Glutamatergic neuron (in vitro differentiated cells): ENCODE measurements around the gene PPP1R1B. TPM values are rescaled to one million over a fixed set of nuclear protein-coding genes. Genes with fewer than 3 reads are reported as not detected.

Experiments used
- DNase-seq: peaks from one replicate; pipeline ENCODE4 v3.0.0; 2022
- H3K27ac Mint-ChIP-seq: one replicate; pipeline ENCODE4 v1.8.0; 2020; ENCODE audit warnings: mild to moderate bottlenecking, mixed read lengths, inconsistent platforms; ENCODE audit not compliant: unreplicated experiment
- H3K27me3 Mint-ChIP-seq: one replicate; pipeline ENCODE4 v1.8.0; 2020; ENCODE audit warnings: mild to moderate bottlenecking, moderate library complexity, mixed read lengths, inconsistent platforms; ENCODE audit not compliant: unreplicated experiment
- H3K36me3 Mint-ChIP-seq: one replicate; pipeline ENCODE4 v1.8.0; 2020; ENCODE audit warnings: mild to moderate bottlenecking, mixed read lengths, inconsistent platforms; ENCODE audit not compliant: unreplicated experiment
- H3K4me1 Mint-ChIP-seq: one replicate; pipeline ENCODE4 v1.8.0; 2020; ENCODE audit warnings: mild to moderate bottlenecking, low read depth, mixed read lengths, inconsistent platforms; ENCODE audit not compliant: unreplicated experiment
- H3K4me3 Mint-ChIP-seq: one replicate; pipeline ENCODE4 v1.8.0; 2020; ENCODE audit warnings: mild to moderate bottlenecking, mixed read lengths, inconsistent platforms; ENCODE audit not compliant: unreplicated experiment
- H3K9me3 Mint-ChIP-seq: one replicate; pipeline ENCODE4 v1.8.0; 2020; ENCODE audit warnings: mild to moderate bottlenecking, moderate library complexity, mixed read lengths, inconsistent platforms; ENCODE audit not compliant: unreplicated experiment
- total RNA-seq: library from RNA; stranded (reverse); fragmentation: NEBNext Ultra II Directional; extraction: Animal tissue kit (Norgen Biotek cat#: 25700); gene quantifications from one replicate; pipeline ENCODE4 v1.2.1, GENCODE V29; 2021; ENCODE audit not compliant: unreplicated experiment
- TF ChIP-seq, protein P1 (sequence below): fragments of 200-600 bp; sonication (generic); IDR thresholded peaks from one replicate; pipeline ENCODE4 v1.5.0; 2021; ENCODE audit not compliant: partially characterized antibody, unreplicated experiment

PPP1R1B gene
- total RNA-seq, 1 donor from 2014 or later: not detected

GRCh38 chr17:39600288-39600996 lies 26.3 kb upstream of the PPP1R1B start:
- Mint-ChIP-seq H3K9me3 (peaks cover 12% of the 10 kb centered on the region), H3K36me3 (no peaks in the 10 kb centered on the region), H3K4me3 (peak overlapping the region; percentile 52), H3K27me3 (peaks cover 43% of the 10 kb centered on the region), H3K4me1 (peaks cover 46% of the 10 kb centered on the region), H3K27ac (no peak overlapping the region)
- DNase-seq: no peak
- TF ChIP-seq, protein P1, sequence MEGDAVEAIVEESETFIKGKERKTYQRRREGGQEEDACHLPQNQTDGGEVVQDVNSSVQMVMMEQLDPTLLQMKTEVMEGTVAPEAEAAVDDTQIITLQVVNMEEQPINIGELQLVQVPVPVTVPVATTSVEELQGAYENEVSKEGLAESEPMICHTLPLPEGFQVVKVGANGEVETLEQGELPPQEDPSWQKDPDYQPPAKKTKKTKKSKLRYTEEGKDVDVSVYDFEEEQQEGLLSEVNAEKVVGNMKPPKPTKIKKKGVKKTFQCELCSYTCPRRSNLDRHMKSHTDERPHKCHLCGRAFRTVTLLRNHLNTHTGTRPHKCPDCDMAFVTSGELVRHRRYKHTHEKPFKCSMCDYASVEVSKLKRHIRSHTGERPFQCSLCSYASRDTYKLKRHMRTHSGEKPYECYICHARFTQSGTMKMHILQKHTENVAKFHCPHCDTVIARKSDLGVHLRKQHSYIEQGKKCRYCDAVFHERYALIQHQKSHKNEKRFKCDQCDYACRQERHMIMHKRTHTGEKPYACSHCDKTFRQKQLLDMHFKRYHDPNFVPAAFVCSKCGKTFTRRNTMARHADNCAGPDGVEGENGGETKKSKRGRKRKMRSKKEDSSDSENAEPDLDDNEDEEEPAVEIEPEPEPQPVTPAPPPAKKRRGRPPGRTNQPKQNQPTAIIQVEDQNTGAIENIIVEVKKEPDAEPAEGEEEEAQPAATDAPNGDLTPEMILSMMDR: no peak

GRCh38 chr17:39600997-39601597 lies 25.7 kb upstream of the PPP1R1B start:
- H3K9me3 Mint-ChIP-seq: peaks cover 11% of the 10 kb centered on the region
- TF ChIP-seq, protein P1: no peak
- H3K27ac Mint-ChIP-seq: no peak overlapping the region
- DNase-seq: no peak
- H3K27me3 Mint-ChIP-seq: peaks cover 44% of the 10 kb centered on the region
- peaks cover 39% of the 10 kb centered on the region for H3K4me1 Mint-ChIP-seq
- H3K36me3 Mint-ChIP-seq: no peaks in the 10 kb centered on the region
- peak overlapping the region; percentile 20 for H3K4me3 Mint-ChIP-seq

DNA sequence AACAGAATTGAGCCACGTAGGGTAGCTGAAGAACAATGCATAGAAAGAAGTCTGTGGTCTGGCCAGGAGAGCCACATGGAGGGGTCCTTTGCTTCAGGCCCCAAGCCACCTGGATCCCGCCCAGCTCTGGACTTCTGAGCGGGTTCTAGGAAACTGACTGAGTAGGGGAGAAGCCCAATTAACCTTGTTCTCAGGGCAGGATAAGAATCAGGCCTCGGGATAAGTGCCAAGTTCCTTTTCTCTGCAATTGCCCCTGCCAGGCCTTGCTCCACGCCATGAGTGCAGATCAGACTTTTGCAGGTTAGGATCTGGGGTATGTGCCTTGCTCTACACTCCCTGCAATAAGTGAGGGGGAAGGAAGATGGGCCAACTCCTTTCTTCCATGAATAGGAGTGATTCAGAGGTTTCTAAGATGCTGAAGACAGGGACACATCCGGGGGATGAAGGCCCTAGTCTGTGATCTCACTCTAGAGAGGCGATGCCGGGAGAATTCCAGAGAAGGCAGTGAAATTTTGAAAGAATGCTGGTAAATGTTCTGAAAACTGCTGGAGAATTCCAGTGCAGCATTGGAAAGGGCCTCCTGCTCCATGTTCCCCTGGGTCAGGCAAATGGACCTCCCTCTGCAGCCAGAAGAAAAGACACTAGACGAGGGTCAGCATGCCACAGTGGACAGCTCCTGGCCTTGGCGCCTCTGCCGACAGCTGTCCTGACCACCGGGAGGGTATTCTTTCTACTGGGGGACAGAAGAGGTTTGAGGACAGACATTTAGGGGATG lies 24.8 kb upstream of the PPP1R1B start:
- no peak overlapping the region for H3K4me3 Mint-ChIP-seq
- H3K27me3 Mint-ChIP-seq: peaks cover 42% of the 10 kb centered on the region
- H3K36me3 Mint-ChIP-seq: no peaks in the 10 kb centered on the region
- peaks cover 38% of the 10 kb centered on the region for H3K4me1 Mint-ChIP-seq
- no peak for DNase-seq
- TF ChIP-seq, protein P1: no peak
- H3K27ac Mint-ChIP-seq: no peak overlapping the region
- peaks cover 10% of the 10 kb centered on the region for H3K9me3 Mint-ChIP-seq

- Mint-ChIP-seq H3K9me3 (peaks cover 9% of the 10 kb centered on the region), H3K36me3 (no peaks in the 10 kb centered on the region), H3K4me3 (peak overlapping the region; percentile 30), H3K27ac (no peak overlapping the region), H3K4me1 (peaks cover 37% of the 10 kb centered on the region), H3K27me3 (peaks cover 37% of the 10 kb centered on the region)
- TF ChIP-seq, protein P1: no peak
- no peak for DNase-seq
Observed at GRCh38 chr17:39602533-39603303, 24.0 kb upstream of the PPP1R1B start.
